Erythroblast (primary cell): ENCODE results near the gene COX17.
"Not testable (repeated sequence)": the region's sequence is repeated elsewhere in the genome, so short reads cannot be mapped to it uniquely, and the experiment has no call there.

Source experiments
- DNase-seq, 2 experiments: peaks; one replicate each; lab custom pipeline; 2025; lab: John Stamatoyannopoulos, UW
- GATA1 ChIP-seq: IDR thresholded peaks from 2 replicates; pipeline ENCODE4 v1.6.1; 2011; ENCODE audit warnings: low read depth, mild to moderate bottlenecking, control low read depth, low read length, moderate library complexity
- POLR2A ChIP-seq: IDR thresholded peaks from 2 replicates; pipeline ENCODE4 v1.6.1; 2011; ENCODE audit warnings: mild to moderate bottlenecking, low read length

The COX17 gene

DNA sequence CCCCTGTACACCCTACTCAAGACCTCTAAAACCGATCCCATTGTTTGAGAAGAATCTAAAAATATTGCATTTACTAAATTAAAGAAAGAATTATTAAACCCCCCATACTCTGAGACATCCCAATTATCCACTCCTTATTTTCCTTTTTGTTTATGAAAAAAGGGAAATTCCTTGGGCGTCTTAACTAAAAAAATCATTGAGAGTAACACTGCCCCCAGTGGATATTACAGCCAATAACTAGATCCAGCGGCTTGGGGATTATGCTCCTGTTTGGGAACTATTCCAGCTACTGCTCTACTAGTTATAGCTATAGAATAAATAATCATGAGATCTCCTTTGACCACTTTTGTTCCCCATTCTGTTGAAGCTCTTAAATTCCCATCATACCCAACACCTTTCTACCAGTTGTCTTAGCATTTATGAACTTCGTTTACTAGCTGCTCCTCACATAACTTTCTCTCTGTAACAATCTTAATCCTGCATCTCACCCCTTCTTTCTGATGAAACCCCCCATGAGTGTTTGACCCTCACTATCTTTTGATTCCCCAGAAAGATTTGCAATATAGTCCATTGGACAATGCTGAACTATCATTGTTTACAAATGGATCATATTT is 12.9 kb upstream of the COX17 start:
- TF ChIP-seq POLR2A, result no peak
- TF ChIP-seq GATA1, result no peak
- peak; percentile 3 to 20 for DNase-seq

DNA sequence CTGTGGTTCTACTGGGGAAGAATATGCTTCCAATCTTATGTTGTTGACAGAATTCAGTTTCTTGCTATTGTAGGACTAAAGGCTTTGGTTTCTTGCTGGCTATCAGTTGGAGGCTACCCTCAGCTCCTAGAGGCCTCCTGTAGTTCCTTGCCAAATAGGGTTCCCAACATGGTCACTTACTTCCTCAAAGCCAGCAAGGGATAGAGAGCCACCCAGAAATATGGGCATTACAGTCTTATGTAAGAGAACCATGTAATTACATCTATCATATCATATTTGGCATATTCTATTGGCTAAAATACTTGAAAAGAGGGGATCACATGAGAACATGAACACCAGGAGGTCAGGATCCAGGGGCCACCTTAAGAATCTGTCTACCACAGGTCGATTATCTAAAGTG is 6.2 kb upstream of the COX17 start:
- TF ChIP-seq GATA1 (no peak), POLR2A (no peak)

DNA sequence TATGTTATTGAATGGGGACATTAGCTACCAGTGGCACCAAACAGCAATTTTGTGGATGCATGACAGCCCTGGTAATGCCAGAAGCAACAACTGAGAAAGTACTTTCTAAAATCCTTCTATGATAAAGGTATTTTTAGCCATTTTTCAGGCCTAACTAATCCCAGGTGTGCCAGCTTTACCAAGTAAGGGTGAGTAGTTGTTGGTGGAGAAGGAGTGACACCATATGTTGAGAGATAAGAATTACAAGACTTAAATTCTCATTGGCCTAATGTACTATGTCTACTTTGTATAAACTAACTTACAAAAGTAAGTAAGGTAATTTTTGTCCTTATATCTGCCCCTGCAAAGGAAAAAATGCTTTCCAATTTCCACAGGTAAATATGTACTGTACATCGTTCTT is 4.1 kb upstream of the COX17 start:
- DNase-seq, result peak; percentile 27 to 57

More for the DNA sequence above, 6.2 kb upstream of the COX17 start:
- no peak for DNase-seq

DNA sequence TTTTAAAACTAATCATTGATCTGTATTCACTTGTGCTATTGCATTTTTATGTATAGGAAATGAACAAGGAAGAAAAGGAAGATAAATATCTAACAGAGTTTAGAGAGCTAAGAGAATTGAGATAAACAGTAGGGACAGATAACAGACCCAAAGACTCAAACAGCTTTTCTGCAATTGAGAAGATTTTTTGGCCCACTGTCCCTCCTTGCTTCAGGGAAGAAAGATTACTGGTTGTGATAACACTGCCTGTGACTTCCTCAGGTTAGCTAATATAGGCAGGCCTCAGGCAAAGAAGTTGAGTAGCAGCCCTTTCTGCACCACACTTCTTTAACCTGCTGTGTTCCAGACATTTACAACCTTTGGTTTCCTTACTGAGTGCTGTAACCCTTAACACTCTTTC is 2.7 kb upstream of the COX17 start:
- peak; percentile 13 to 38 for DNase-seq
- TF ChIP-seq GATA1 (no peak), POLR2A (no peak)

More for the DNA sequence above, 4.1 kb upstream of the COX17 start:
- TF ChIP-seq GATA1 (no peak), POLR2A (no peak)

DNA sequence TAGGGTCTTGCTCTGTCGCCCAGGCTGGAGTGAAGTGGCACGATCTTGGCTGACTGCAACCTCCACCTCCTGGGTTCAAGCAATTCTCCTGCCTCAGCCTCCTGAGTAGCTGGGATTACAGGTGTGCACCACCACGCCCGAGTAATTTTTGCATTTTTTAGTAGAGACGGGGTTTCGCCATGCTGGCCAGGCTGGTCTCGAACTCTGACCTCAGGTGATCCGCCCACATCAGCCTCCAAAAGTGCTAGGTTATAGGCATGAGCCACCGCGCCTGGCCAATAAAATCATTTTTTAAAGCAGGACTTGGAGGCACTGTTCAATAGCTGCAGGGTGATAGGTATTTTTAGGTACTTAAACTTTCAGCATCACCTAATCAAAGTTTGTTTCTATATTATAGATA is 1.0 kb upstream of the COX17 start:
- not testable (repeated sequence) for DNase-seq

DNA sequence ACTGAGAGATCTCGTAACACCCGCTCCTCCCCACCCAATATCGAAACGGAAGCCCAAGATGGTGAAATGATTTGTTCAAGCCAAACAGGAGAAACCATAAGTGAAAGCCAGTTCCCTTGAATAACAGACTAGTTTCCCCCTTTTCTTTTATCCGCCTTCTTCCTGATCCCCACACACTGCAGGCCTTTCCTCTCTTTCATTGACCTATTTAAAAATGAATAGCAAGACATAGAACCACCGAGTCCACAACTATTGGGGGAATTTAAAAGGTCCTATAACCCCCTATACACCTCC is 382 bp upstream of the COX17 start:
- TF ChIP-seq GATA1 (no peak), POLR2A (peak; percentile 28)
- DNase-seq, result no peak

DNA sequence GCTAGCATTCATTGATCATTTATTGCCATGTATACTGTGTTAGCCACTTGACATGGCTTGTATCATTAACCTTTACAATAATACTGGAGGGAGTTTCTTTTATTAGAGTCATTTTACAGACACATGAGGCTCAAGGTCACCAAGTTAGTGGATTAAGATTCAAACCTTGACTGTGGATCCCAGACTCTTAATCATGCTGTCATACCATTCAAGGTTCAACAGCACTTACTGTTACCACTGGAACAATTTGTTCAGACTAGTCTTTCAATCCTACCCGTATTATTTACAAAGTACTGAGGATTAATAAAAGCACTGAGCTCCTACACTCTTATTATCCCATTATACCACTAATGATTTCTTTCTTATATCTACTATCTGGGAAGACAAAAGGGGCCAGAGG is 1.2 kb downstream of the COX17 start:
- DNase-seq, result peak in 1 of 2 experiments; percentile 41
- no peak for TF ChIP-seq POLR2A
- TF ChIP-seq GATA1, result no peak

DNA sequence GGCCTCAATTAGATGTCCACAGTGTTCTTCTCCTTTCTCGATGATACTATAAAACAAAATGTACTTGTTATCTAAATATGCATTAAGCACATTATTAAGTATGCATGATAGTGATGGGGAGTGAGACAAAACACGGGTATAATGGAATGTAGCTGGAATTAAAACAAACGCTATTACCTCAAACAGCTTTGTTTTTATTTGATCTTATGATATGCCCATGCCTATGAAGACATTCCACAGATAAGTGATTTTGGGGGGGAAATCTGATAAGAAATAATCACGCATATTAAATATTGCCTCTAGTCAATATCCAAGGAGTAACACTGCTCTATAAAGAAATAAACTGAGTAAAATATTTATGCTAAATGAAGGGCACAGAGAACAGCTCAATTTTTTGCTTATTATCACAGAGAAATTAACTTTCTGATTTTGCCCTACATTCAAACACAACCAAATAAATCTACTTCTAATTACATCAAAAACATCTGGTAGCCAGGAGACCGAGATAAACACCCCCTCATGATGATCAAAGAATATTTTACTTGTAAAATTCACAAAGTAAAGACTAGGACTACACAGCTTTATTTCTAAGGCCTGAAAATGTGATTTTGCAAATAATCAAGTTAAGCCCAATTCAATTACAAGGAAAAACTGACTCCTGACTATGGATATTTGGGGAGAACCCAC is 1.9 kb downstream of the COX17 start:
- TF ChIP-seq GATA1, result no peak
- no peak for TF ChIP-seq POLR2A
- peak; percentile 18 to 27 for DNase-seq

DNA sequence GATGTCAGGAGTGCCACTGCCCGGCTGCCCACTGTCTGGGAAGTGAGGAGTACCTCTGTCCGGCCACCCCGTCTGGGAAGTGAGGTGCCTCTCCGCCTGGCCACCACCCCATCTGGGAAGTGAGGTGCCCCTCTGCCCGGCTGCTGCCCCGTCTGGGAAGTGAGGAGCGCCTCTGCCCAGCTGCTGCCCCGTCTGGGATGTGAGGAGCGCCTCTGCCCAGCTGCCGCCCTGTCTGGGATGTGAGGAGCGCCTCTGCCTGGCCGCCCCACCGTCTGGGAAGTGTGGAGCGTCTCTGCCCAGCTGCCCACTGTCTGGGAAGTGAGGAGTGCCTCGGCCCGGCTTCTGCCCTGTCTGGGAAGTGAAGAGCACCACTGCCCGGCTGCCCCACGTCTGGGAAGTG is 3.3 kb downstream of the COX17 start:
- no peak for DNase-seq
- no peak for TF ChIP-seq POLR2A
- TF ChIP-seq GATA1, result no peak

DNA sequence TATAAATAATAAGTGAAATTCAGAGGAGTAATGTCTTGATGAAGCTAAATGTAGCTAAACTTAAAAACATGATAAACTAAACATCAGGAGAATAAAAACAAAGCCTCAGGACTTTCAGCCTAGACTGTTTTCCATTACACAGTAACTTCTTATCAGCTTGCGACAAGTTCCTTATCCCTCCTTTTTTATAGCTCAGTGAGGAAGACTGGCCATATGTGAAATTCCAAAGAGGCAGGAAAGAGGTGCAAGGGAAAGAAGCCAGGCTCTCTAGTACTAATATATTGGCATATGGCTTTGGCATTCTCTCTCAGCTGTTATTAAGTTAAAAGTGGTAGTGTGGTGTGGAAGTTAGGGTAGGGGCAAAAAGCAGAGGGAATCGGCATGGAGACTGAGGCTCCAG is 4.4 kb downstream of the COX17 start:
- no peak for DNase-seq
- no peak for TF ChIP-seq GATA1
- no peak for TF ChIP-seq POLR2A

DNA sequence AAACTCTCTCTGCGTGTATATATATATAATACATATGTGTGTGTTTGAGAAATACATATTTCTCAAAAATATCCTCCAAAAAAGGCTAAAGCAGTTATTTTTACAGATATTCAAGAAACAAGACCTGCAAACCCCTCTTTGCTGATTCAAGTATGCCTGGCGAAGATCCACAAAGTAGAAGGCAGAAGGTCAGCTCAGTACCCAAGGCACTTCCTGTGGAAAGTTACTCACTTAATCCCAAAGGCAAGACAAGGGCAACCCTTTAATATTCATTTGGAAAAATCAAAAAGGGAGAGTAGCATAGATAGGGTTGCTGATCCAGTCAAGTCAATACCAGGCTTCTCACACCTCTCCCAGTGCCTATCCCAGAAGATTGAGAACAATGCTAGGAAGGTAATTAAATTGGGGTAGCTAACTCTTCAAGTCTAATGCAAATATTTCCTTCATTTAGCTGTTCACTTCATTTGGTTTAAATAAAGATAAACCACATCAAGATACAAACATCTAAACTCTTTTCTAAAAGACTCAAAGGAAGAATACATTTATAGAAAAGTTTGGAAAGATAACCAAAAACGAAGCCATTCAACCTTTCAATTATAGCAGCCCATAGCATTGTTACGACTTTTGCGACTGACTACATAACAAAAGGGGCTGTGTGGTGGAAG is 7.2 kb downstream of the COX17 start:
- no peak for DNase-seq
- TF ChIP-seq GATA1, result no peak
- TF ChIP-seq POLR2A, result no peak

DNA sequence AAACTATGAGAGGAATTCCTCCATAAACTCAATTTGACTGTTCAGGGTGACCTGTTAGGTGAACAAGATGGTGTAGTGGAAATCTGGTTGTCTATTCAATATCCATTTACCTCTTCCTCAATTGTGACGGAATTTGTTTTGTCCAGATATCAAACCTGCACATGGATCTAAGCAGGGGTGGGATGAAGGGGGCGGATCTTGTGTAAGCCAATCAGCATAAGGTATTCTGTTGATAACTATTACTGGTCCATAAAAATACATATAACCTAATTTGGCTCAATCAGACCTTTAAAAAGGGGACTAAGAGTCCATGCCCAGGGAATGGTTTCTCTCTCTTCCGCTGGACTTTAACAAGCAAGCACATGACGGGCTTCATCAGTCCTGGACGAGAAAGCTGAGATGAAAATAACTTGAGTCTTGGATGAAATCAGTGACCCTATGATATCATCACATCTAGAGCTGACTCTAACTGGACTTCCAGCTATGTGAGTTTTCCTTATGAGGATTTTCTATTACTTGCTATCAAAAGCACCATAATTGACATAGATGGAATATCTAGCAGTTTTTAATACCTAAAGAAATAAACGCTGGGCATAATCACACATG is 11.1 kb downstream of the COX17 start:
- no peak for TF ChIP-seq POLR2A
- no peak for TF ChIP-seq GATA1
- no peak for DNase-seq

DNA sequence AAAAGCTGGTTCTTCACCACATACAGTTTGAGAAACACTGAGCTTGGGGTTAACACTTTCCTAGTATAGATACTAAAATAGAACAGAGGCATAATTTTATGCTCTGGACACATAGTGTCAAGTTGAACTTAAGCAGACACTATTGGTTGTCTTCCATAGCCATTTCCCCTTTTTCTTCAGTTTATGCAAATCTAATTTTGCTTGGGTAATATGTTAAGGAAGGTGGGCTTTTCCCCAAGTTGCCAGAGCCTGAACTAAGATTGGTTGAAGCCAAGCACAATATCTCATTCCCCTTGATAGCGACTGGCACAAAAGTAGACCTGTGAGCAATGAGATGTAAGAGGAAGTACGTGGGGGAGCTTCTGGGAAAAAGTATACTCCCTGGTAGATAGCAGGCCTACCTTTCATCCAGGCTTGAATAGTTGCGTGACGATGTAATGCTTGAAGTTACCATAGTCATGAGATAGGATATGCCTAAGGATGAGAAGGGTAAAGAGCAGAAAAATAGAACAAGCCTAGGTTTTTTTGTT is 12.3 kb downstream of the COX17 start:
- TF ChIP-seq GATA1 (no peak), POLR2A (peak; percentile 6)

DNA sequence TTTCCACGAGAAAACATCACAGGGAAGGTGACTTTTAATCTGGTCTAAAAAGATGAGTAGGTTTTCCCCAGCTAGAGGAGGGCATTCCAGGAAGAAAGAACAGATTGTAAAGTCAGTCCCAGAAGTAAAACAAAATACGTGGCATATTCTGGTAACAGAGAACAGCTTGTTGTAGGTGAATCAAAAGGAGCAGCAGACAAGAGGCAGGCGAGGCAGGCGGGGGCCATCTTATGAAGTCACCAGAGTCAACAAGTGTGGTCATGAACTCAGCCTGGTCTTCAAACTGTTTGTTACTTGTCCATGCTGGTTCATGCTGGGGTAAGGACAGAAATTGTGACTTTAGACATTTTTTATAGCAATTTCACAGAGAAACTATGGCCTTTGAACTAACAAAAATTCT is 12.8 kb downstream of the COX17 start:
- TF ChIP-seq POLR2A, result no peak
- no peak for TF ChIP-seq GATA1
- no peak for DNase-seq

More for the DNA sequence above, 12.3 kb downstream of the COX17 start:
- DNase-seq, result no peak
